ENCODE results near the gene PSME1. TPM values are rescaled to one million over a fixed set of nuclear protein-coding genes. Genes with fewer than 3 reads are reported as not detected.

Gene PSME1
- total and polyA plus RNA-seq, 2 experiments from 2014 or later: 61.1 to 215 TPM

DNA sequence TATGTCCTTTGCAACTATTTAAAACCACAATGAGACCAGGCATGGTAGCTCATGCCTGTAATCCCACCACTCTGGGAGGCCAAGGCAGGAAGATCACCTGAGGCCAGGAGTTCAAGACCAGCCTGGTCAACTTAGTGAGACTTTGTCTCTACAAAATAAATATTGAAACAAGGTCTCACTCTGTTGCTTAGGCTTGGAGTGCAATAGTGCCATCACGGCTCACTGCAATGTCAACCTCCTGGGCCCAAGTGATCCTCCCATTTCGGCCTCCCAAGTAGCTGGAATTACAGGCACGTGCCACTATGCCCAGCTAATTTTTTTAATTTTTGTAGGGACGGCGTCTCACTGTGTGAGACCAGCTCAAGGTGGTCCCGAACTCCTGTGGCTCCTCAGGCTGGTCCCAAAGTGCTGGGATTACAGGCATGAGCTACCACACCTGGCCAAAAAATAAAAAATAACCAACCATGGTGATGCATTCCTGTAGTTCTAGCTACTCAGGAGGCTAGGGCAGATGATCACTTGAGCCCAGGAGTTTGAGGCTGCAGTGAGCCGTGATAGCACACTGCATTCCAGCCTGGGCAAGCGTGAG is 6.5 kb upstream of the PSME1 start:
- H3K9me2 ChIP-seq (ENCODE audit: insufficient read depth): no peaks in the 10 kb centered on the region
- peaks cover 5% of the 10 kb centered on the region for H3K27me3 Mint-ChIP-seq (ENCODE audit: insufficient read depth, low read depth, poor library complexity)

More for the DNA sequence above, 6.5 kb upstream of the PSME1 start:
- TF ChIP-seq EZH2 (IDR thresholded peaks at IDR 0.05; ENCODE audit: low read depth, unreplicated experiment) (no peak), STAT1 (IDR thresholded peaks at IDR 0.05; ENCODE audit: unreplicated experiment) (no peak), ZNF331 (CRISPR knock-in tag; IDR thresholded peaks at IDR 0.05; ENCODE audit: low read depth) (no peak), POLR2AphosphoS5 (IDR thresholded peaks at IDR 0.05; ENCODE audit: low read depth) (no peak), CREB1 (CRISPR knock-in tag; IDR thresholded peaks at IDR 0.05; ENCODE audit: low read depth) (no peak), NANOG (IDR thresholded peaks at IDR 0.05; ENCODE audit: borderline replicate concordance) (no peak), ZNF462 (CRISPR knock-in tag; IDR thresholded peaks at IDR 0.05) (no peak), JUNB (IDR thresholded peaks at IDR 0.05; ENCODE audit: unreplicated experiment) (no peak), REST (IDR thresholded peaks at IDR 0.05; ENCODE audit: unreplicated experiment) (no peak), EZH2phosphoT487 (IDR thresholded peaks at IDR 0.05; ENCODE audit: unreplicated experiment) (no peak), ZNF114 (CRISPR knock-in tag; IDR thresholded peaks at IDR 0.05) (no peak)
- TF ChIP-seq, protein P1, sequence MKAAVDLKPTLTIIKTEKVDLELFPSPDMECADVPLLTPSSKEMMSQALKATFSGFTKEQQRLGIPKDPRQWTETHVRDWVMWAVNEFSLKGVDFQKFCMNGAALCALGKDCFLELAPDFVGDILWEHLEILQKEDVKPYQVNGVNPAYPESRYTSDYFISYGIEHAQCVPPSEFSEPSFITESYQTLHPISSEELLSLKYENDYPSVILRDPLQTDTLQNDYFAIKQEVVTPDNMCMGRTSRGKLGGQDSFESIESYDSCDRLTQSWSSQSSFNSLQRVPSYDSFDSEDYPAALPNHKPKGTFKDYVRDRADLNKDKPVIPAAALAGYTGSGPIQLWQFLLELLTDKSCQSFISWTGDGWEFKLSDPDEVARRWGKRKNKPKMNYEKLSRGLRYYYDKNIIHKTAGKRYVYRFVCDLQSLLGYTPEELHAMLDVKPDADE (IDR thresholded peaks at IDR 0.05): no peak
- TF ChIP-seq, protein P2, sequence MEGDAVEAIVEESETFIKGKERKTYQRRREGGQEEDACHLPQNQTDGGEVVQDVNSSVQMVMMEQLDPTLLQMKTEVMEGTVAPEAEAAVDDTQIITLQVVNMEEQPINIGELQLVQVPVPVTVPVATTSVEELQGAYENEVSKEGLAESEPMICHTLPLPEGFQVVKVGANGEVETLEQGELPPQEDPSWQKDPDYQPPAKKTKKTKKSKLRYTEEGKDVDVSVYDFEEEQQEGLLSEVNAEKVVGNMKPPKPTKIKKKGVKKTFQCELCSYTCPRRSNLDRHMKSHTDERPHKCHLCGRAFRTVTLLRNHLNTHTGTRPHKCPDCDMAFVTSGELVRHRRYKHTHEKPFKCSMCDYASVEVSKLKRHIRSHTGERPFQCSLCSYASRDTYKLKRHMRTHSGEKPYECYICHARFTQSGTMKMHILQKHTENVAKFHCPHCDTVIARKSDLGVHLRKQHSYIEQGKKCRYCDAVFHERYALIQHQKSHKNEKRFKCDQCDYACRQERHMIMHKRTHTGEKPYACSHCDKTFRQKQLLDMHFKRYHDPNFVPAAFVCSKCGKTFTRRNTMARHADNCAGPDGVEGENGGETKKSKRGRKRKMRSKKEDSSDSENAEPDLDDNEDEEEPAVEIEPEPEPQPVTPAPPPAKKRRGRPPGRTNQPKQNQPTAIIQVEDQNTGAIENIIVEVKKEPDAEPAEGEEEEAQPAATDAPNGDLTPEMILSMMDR (conservative IDR thresholded peaks at IDR 0.05; ENCODE audit: low read depth in 2 of 2): no peak
- no peak overlapping the region for H3K4me2 ChIP-seq
- Mint-ChIP-seq H3K9me3 (no peaks in the 10 kb centered on the region), H3K4me1 (peaks cover 11% of the 10 kb centered on the region), H3K4me3 (no peak overlapping the region), H3K27ac (no peak overlapping the region), H3K36me3 (ENCODE audit: low read depth) (no peaks in the 10 kb centered on the region; the same call in 2 of the 3 replicates)
- DNase-seq (ENCODE audit: low spot score) (no peak), ATAC-seq (no peak)
- no peaks in the 10 kb centered on the region for H3K27me3 ChIP-seq (ENCODE audit: insufficient read depth)
- H3K4me3 ChIP-seq: no peak overlapping the region
- no peak overlapping the region for H2AFZ ChIP-seq
- H3K4me1 ChIP-seq (ENCODE audit: insufficient read depth): 0 out of 2 replicates have a peak, but pooled peaks cover 4% of the 10 kb centered on the region
- no peaks in the 10 kb centered on the region for H3K79me2 ChIP-seq (replicated peaks; ENCODE audit: insufficient read depth)
- H4K20me1 ChIP-seq (replicated peaks; ENCODE audit: insufficient read depth): no peaks in the 10 kb centered on the region; the same call in 1 of the 2 replicates
- peaks cover 7% of the 10 kb centered on the region; the same call in 1 of the 2 replicates for H3F3A ChIP-seq (replicated peaks; ENCODE audit: low read depth)
- no peaks in the 10 kb centered on the region for H3K36me3 ChIP-seq (ENCODE audit: insufficient read depth)
- no peak overlapping the region for H3K27ac ChIP-seq (ENCODE audit: low read depth)
